Natural killer cell treated with Interleukin-12 subunit alpha and Interleukin-12 subunit beta and Interleukin-15 and Interleukin-18, amount 100 ng/mL, for 72 hours (primary cell): ENCODE measurements around the gene LDLRAD4. TPM values are rescaled to one million over a fixed set of nuclear protein-coding genes. Genes with fewer than 3 reads are reported as not detected.
A peak's percentile ranks its signal among the peaks of the same experiment; 100 is the strongest.
"Not testable (repeated sequence)": the region's sequence is repeated elsewhere in the genome, so short reads cannot be mapped to it uniquely, and the experiment has no call there.

Experiments
- ATAC-seq, 2 donors: fragments of 150-1000 bp; cut with Tn5 transposase in 1 of 2; sonication (Bioruptor Pico), chemical (Tn5 transposase) in 1 of 2; 2 replicates each; pipeline ENCODE4 v1.10.0; 2021
- DNase-seq: peaks from one replicate; pipeline ENCODE4 v3.0.0; 2022; ENCODE audit warnings: low spot score
- H3K27ac Mint-ChIP-seq, 2 donors: 1 replicate in 1 of 2; 2 replicates in 1 of 2; pipeline ENCODE4 v1.8.0; 2022; ENCODE audit warnings: mixed read lengths in 2 of 2, mild to moderate bottlenecking in 1 of 2, moderate library complexity in 1 of 2
- H3K27me3 Mint-ChIP-seq, 2 donors: 1 replicate in 1 of 2; 2 replicates in 1 of 2; pipeline ENCODE4 v1.8.0; 2022; ENCODE audit warnings: mixed read lengths in 2 of 2
- H3K36me3 Mint-ChIP-seq: one replicate; pipeline ENCODE4 v1.8.0; 2022; ENCODE audit warnings: mixed read lengths
- H3K4me1 Mint-ChIP-seq, 2 donors: 1 replicate in 1 of 2; 2 replicates in 1 of 2; pipeline ENCODE4 v1.8.0; 2022; ENCODE audit warnings: low read depth in 2 of 2, mixed read lengths in 2 of 2, mild to moderate bottlenecking in 1 of 2
- H3K4me3 Mint-ChIP-seq: one replicate; pipeline ENCODE4 v1.8.0; 2022; ENCODE audit warnings: mixed read lengths
- H3K9me3 Mint-ChIP-seq: 2 replicates; pipeline ENCODE4 v1.8.0; 2022; ENCODE audit warnings: mixed read lengths
- total RNA-seq, 2 donors: library from RNA; stranded (reverse); gene quantifications; one replicate each; pipeline ENCODE4 v1.2.3, GENCODE V29; 2022

LDLRAD4 gene
- total RNA-seq, 2 donors from 2014 or later = 16.3 to 19.5 TPM

GRCh38 chr18:13647761-13648160, 429.2 kb downstream of the LDLRAD4 start:
- ATAC-seq (no peak), DNase-seq (no peak)
- no peaks in the 10 kb centered on the region for H3K4me1 Mint-ChIP-seq
- no peaks in the 10 kb centered on the region for H3K36me3 Mint-ChIP-seq
- H3K27me3 Mint-ChIP-seq = no peaks in the 10 kb centered on the region
- no peak overlapping the region for H3K4me3 Mint-ChIP-seq
- H3K27ac Mint-ChIP-seq = no peak overlapping the region
- H3K9me3 Mint-ChIP-seq = no peaks in the 10 kb centered on the region

- H3K4me1 Mint-ChIP-seq = no peaks in the 10 kb centered on the region
- DNase-seq = no peak
These were observed 431.1 kb downstream of the LDLRAD4 start for GRCh38 chr18:13649397-13650390.

GRCh38 chr18:13653746-13654433, 435.3 kb downstream of the LDLRAD4 start:
- no peak for DNase-seq
- H3K36me3 Mint-ChIP-seq = no peaks in the 10 kb centered on the region
- H3K4me1 Mint-ChIP-seq = no peaks in the 10 kb centered on the region
- H3K4me3 Mint-ChIP-seq = no peak overlapping the region
- no peaks in the 10 kb centered on the region for H3K9me3 Mint-ChIP-seq
- no peak overlapping the region for H3K27ac Mint-ChIP-seq
- peak in 1 of 2 donors; percentile 6 for ATAC-seq
- no peaks in the 10 kb centered on the region for H3K27me3 Mint-ChIP-seq

More at GRCh38 chr18:13649397-13650390, 431.1 kb downstream of the LDLRAD4 start:
- Mint-ChIP-seq H3K27ac (no peak overlapping the region), H3K4me3 (no peak overlapping the region), H3K9me3 (no peaks in the 10 kb centered on the region), H3K36me3 (no peaks in the 10 kb centered on the region), H3K27me3 (no peaks in the 10 kb centered on the region)
- no peak for ATAC-seq

DNA sequence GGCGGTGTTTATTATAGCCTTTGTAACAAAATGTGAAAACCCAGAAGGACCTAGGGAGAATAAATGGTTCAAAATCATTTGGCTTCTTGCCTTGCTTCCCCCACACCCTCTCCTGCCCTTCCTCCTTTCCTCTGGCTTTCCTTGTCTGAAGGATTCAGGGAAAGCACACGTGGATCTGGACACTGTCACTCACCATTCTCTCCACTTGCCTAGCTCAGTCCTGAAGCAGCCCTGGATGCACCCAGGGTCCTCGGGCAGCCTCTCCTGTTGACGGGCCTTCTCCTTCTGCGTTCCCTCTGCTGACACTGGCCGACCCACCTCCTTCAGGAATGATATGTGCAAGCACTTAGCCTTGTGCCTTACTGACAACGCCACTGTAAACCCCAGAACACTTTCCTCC, 439.4 kb downstream of the LDLRAD4 start:
- no peaks in the 10 kb centered on the region for H3K36me3 Mint-ChIP-seq
- H3K27me3 Mint-ChIP-seq = no peaks in the 10 kb centered on the region
- H3K4me1 Mint-ChIP-seq = no peaks in the 10 kb centered on the region
- H3K27ac Mint-ChIP-seq = no peak overlapping the region
- no peaks in the 10 kb centered on the region for H3K9me3 Mint-ChIP-seq
- no peak for ATAC-seq
- no peak overlapping the region for H3K4me3 Mint-ChIP-seq
- DNase-seq = no peak

DNA sequence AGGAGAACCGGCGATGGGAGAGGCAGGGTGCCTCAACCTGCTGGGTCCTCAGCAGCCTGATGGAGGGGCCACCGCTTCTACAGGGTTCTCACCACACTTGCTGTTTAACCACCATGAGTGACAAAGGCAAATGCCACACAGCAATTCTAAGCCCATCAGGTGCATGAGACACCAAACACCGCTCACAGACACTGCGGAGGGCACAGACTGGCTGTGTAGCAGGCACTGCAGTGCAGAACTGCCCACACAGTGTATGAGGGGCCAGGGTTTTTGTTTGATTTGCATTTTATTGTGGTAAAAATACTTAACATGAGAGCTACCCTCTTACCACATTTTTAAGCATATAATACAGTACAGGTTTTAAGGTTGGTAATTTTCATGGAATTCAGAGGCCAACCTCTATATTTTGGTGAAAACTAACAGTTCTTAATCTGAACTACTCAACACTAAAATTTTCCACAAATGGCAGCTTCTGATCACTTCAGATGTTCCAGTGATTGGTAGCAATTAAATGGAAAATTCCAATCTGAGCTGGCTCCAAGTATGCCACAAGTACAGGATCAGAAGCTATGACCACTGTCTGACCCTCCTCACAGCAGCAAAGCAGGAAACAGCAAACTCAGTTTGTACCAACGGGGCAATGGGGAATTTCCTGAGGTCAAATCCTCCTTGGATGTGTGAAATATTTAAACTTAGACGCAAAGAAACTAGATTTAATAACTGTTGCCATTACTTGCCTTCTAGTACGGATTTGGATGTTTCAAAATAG, 440.1 kb downstream of the LDLRAD4 start:
- ATAC-seq (no peak), DNase-seq (no peak)
- Mint-ChIP-seq H3K9me3 (no peaks in the 10 kb centered on the region), H3K27me3 (no peaks in the 10 kb centered on the region), H3K27ac (no peak overlapping the region), H3K4me1 (no peaks in the 10 kb centered on the region), H3K4me3 (no peak overlapping the region), H3K36me3 (no peaks in the 10 kb centered on the region)

GRCh38 chr18:13660510-13660909, 441.9 kb downstream of the LDLRAD4 start:
- ATAC-seq = no peak
- no peak for DNase-seq
- Mint-ChIP-seq H3K4me1 (no peaks in the 10 kb centered on the region), H3K27ac (no peak overlapping the region), H3K9me3 (no peaks in the 10 kb centered on the region), H3K27me3 (no peaks in the 10 kb centered on the region), H3K4me3 (no peak overlapping the region), H3K36me3 (no peaks in the 10 kb centered on the region)

GRCh38 chr18:13661051-13661778, 442.7 kb downstream of the LDLRAD4 start:
- no peaks in the 10 kb centered on the region for H3K9me3 Mint-ChIP-seq

DNA sequence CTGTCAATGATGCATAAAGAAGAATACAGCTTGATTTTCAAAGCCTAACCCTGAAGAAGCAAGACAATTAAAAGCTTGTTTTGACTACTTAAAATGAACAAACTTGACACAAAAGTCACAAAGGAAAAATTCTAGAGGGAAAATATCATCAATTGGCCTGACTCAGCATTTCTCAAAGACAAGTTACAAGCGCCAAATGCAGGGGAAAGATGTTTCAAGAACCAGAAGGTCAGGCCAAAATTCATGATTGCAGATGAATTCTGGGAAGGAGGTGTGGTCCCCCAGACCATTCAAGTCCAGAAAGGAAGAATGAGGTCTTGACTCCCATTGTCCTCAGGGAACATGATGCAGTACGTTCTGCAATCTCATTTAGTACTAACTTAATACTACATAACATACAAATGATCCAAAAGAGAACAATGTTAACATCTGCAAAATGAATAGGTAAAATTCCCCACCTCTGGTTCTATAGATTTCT, 443.3 kb downstream of the LDLRAD4 start:
- no peak overlapping the region for H3K4me3 Mint-ChIP-seq
- no peaks in the 10 kb centered on the region for H3K4me1 Mint-ChIP-seq
- ATAC-seq (no peak), DNase-seq (no peak)
- no peaks in the 10 kb centered on the region for H3K9me3 Mint-ChIP-seq
- H3K36me3 Mint-ChIP-seq = peaks cover 6% of the 10 kb centered on the region
- H3K27ac Mint-ChIP-seq = no peak overlapping the region
- no peaks in the 10 kb centered on the region for H3K27me3 Mint-ChIP-seq

More at GRCh38 chr18:13661051-13661778, 442.7 kb downstream of the LDLRAD4 start:
- Mint-ChIP-seq H3K27me3 (no peaks in the 10 kb centered on the region), H3K4me3 (no peak overlapping the region), H3K36me3 (peaks cover under 1% of the 10 kb centered on the region), H3K27ac (no peak overlapping the region), H3K4me1 (no peaks in the 10 kb centered on the region)
- no peak for ATAC-seq
- DNase-seq = no peak

DNA sequence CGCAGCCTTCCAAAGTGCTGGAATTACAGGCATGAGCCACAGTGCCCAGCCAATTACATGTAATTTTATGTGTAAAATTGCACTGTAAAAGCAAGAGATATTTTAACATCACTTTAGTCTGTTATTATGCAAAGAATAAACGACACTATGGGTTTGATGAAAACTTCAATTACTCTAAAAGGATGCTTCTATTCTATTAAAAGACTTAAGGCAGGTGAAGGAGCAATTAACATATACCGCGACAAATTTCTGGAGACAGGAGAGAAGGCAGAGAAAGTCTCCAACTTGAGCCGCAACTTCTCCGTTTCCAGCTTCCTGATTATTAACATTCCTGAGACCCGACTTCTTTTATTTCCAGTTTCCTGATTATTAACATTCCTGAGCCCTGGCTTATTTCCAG, 454.1 kb downstream of the LDLRAD4 start:
- H3K4me1 Mint-ChIP-seq = peaks cover 0 to 8% of the 10 kb centered on the region in 2 donors
- no peaks in the 10 kb centered on the region for H3K9me3 Mint-ChIP-seq
- peak overlapping the region in 1 of 2 donors; percentile 35 for H3K27ac Mint-ChIP-seq
- H3K4me3 Mint-ChIP-seq = no peak overlapping the region
- H3K36me3 Mint-ChIP-seq = peaks cover 9% of the 10 kb centered on the region
- DNase-seq (no peak), ATAC-seq (no peak)
- no peaks in the 10 kb centered on the region for H3K27me3 Mint-ChIP-seq

- peaks cover 0 to 6% of the 10 kb centered on the region in 2 donors for H3K4me1 Mint-ChIP-seq
- no peak overlapping the region for H3K4me3 Mint-ChIP-seq
- DNase-seq = no peak
- H3K9me3 Mint-ChIP-seq = no peaks in the 10 kb centered on the region
- no peak overlapping the region for H3K27ac Mint-ChIP-seq
- no peaks in the 10 kb centered on the region for H3K36me3 Mint-ChIP-seq
- H3K27me3 Mint-ChIP-seq = no peaks in the 10 kb centered on the region
- no peak for ATAC-seq
These were observed 457.9 kb downstream of the LDLRAD4 start for GRCh38 chr18:13676471-13676870.

DNA sequence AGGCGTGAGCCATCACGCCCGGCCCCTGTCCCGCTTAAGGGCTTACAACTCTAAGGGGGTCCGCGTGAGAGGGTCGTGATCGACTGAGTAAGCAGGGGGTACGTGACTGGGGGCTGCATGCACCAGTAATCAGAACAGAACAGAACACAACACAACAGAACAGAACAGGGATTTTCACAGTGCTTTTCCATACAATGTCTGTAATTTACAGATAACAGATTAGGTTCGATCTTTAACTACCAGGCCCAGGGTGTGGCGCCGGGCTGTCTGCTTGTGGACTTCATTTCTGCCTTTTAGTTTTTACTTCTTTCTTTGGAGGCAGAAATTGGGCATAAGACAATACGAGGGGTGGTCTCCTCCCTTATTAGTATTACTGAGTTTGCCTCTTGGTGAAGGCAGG, 458.8 kb downstream of the LDLRAD4 start:
- not testable (repeated sequence) for H3K27me3 Mint-ChIP-seq, DNase-seq, H3K27ac Mint-ChIP-seq, H3K4me1 Mint-ChIP-seq, ATAC-seq, H3K36me3 Mint-ChIP-seq, H3K9me3 Mint-ChIP-seq, H3K4me3 Mint-ChIP-seq

DNA sequence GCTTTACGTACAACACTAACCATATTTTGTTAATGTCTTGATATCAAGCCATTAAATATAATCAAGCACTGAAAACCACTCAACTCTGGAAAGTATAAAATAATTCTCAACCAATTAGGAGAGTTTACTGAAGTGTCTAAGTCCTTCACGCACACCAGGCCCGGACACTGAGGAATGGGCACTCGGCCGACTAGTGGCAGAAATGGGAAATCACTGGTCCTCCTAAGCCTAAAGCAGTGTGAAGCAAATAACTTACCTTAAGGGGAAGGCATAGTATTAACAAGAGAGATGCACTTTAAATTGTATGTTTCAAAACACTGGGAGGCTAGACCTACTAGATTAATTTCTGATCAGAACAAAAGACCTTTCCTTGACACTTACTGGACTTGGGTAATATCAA, 462.1 kb downstream of the LDLRAD4 start:
- H3K4me1 Mint-ChIP-seq = peaks cover 5 to 9% of the 10 kb centered on the region in 2 donors
- DNase-seq (no peak), ATAC-seq (no peak)
- H3K9me3 Mint-ChIP-seq = no peaks in the 10 kb centered on the region
- H3K4me3 Mint-ChIP-seq = no peak overlapping the region
- H3K27ac Mint-ChIP-seq = no peak overlapping the region
- H3K36me3 Mint-ChIP-seq = no peaks in the 10 kb centered on the region
- no peaks in the 10 kb centered on the region for H3K27me3 Mint-ChIP-seq

- DNase-seq (no peak), ATAC-seq (no peak)
- Mint-ChIP-seq H3K9me3 (no peaks in the 10 kb centered on the region), H3K4me3 (no peak overlapping the region), H3K4me1 (peaks cover 8 to 16% of the 10 kb centered on the region in 2 donors), H3K27ac (no peak overlapping the region), H3K36me3 (no peaks in the 10 kb centered on the region), H3K27me3 (no peaks in the 10 kb centered on the region)
These were observed 463.1 kb downstream of the LDLRAD4 start for GRCh38 chr18:13681701-13682100.
